Measurements from ENCODE around the gene PPP3CA. TPM values are rescaled to one million over a fixed set of nuclear protein-coding genes. Genes with fewer than 3 reads are reported as not detected.
A peak's percentile ranks its signal among the peaks of the same experiment; 100 is the strongest.

Gene PPP3CA
- polyA plus RNA-seq, 1 donor (not counting 4 experiments of a cell fraction or from before 2014, with no cell fraction given): 43.3 TPM

GRCh38 chr4:101211146-101211553, 136.2 kb downstream of the PPP3CA start:
- Histone ChIP-seq H2AFZ (ENCODE audit: control insufficient read depth, low read length) (no peak overlapping the region), H3K36me3 (ENCODE audit: control insufficient read depth in 2 of 2, extremely low read depth in 1 of 2, insufficient read depth in 2 of 2, low read length in 2 of 2) (no peaks in the 10 kb centered on the region), H3K27ac (ENCODE audit: control insufficient read depth, insufficient read depth, low read length) (no peak overlapping the region), H3K4me2 (ENCODE audit: control insufficient read depth, extremely low read depth, insufficient read depth, low read depth, low read length) (no peak overlapping the region), H3K9ac (ENCODE audit: control insufficient read depth, extremely low read depth, insufficient read depth, low read length) (no peak overlapping the region), H3K4me3 (ENCODE audit: control insufficient read depth in 2 of 3, extremely low read depth in 1 of 3, insufficient read depth in 2 of 3, low read depth in 1 of 3, low read length in 3 of 3) (no peak overlapping the region), H3K27me3 (ENCODE audit: control insufficient read depth, extremely low read depth, insufficient read depth, low read length) (no peaks in the 10 kb centered on the region), H3K9me1 (ENCODE audit: control insufficient read depth, extremely low read depth, insufficient read depth, low read length) (no peaks in the 10 kb centered on the region), H3K79me2 (ENCODE audit: control insufficient read depth, insufficient read depth, low read length) (peaks cover 73% of the 10 kb centered on the region), H3K9me3 (ENCODE audit: control insufficient read depth, low read depth, low read length) (no peaks in the 10 kb centered on the region), H4K20me1 (ENCODE audit: control insufficient read depth, extremely low read depth, insufficient read depth, low read length) (no peaks in the 10 kb centered on the region), H3K4me1 (ENCODE audit: control insufficient read depth, extremely low read depth, insufficient read depth, low read length) (peaks cover 3% of the 10 kb centered on the region)
- peak; percentile 23 for FAIRE-seq
- dilution Hi-C loops (cut with MboI; ENCODE audit: extremely low pct_ligation_motif_present, low sequenced_read_pairs): no loop called here
- no peak for TF ChIP-seq EZH2 (IDR thresholded peaks at IDR 0.05; ENCODE audit: low read length)
- no peak for DNase-seq (ENCODE audit: low read depth, low spot score)

- H3K9ac ChIP-seq (ENCODE audit: control insufficient read depth, extremely low read depth, insufficient read depth, low read length): no peak overlapping the region
- H3K4me1 ChIP-seq (ENCODE audit: control insufficient read depth, extremely low read depth, insufficient read depth, low read length): peaks cover 3% of the 10 kb centered on the region
- H3K27ac ChIP-seq (ENCODE audit: control insufficient read depth, insufficient read depth, low read length): no peak overlapping the region
Observed at GRCh38 chr4:101210331-101210730, 137.0 kb downstream of the PPP3CA start.

More at GRCh38 chr4:101210331-101210730, 137.0 kb downstream of the PPP3CA start:
- H3K79me2 ChIP-seq (ENCODE audit: control insufficient read depth, insufficient read depth, low read length): peaks cover 74% of the 10 kb centered on the region
- H4K20me1 ChIP-seq (ENCODE audit: control insufficient read depth, extremely low read depth, insufficient read depth, low read length): no peaks in the 10 kb centered on the region
- H3K9me1 ChIP-seq (ENCODE audit: control insufficient read depth, extremely low read depth, insufficient read depth, low read length): no peaks in the 10 kb centered on the region
- no peak overlapping the region for H3K4me2 ChIP-seq (ENCODE audit: control insufficient read depth, extremely low read depth, insufficient read depth, low read depth, low read length)
- H3K4me3 ChIP-seq (ENCODE audit: control insufficient read depth in 2 of 3, extremely low read depth in 1 of 3, insufficient read depth in 2 of 3, low read depth in 1 of 3, low read length in 3 of 3): no peak overlapping the region
- no peak for FAIRE-seq
- H3K9me3 ChIP-seq (ENCODE audit: control insufficient read depth, low read depth, low read length): no peaks in the 10 kb centered on the region
- H2AFZ ChIP-seq (ENCODE audit: control insufficient read depth, low read length): no peak overlapping the region
- no peaks in the 10 kb centered on the region for H3K36me3 ChIP-seq (ENCODE audit: control insufficient read depth in 2 of 2, extremely low read depth in 1 of 2, insufficient read depth in 2 of 2, low read length in 2 of 2)
- TF ChIP-seq EZH2 (IDR thresholded peaks at IDR 0.05; ENCODE audit: low read length) (no peak), CTCF (optimal IDR thresholded peaks at IDR 0.05 in 1 of 3, IDR thresholded peaks at IDR 0.05 in 1 of 3, conservative IDR thresholded peaks at IDR 0.05 in 1 of 3; ENCODE audit: extremely low read depth in 1 of 3, insufficient read depth in 2 of 3, low read length in 3 of 3) (no peak)
- H3K27me3 ChIP-seq (ENCODE audit: control insufficient read depth, extremely low read depth, insufficient read depth, low read length): no peaks in the 10 kb centered on the region
- dilution Hi-C loops (cut with MboI; ENCODE audit: extremely low pct_ligation_motif_present, low sequenced_read_pairs): no loop called here
- no peak for DNase-seq (ENCODE audit: low read depth, low spot score)
